GM19193 (cell line): ENCODE measurements around the gene TPM1.

Experiments
- POLR2A ChIP-seq: IDR thresholded peaks from 4 replicates; pipeline ENCODE4 v1.6.1; 2011; ENCODE audit not compliant: insufficient read depth, insufficient read length; ENCODE audit errors: extremely low read depth

TPM1 gene

DNA sequence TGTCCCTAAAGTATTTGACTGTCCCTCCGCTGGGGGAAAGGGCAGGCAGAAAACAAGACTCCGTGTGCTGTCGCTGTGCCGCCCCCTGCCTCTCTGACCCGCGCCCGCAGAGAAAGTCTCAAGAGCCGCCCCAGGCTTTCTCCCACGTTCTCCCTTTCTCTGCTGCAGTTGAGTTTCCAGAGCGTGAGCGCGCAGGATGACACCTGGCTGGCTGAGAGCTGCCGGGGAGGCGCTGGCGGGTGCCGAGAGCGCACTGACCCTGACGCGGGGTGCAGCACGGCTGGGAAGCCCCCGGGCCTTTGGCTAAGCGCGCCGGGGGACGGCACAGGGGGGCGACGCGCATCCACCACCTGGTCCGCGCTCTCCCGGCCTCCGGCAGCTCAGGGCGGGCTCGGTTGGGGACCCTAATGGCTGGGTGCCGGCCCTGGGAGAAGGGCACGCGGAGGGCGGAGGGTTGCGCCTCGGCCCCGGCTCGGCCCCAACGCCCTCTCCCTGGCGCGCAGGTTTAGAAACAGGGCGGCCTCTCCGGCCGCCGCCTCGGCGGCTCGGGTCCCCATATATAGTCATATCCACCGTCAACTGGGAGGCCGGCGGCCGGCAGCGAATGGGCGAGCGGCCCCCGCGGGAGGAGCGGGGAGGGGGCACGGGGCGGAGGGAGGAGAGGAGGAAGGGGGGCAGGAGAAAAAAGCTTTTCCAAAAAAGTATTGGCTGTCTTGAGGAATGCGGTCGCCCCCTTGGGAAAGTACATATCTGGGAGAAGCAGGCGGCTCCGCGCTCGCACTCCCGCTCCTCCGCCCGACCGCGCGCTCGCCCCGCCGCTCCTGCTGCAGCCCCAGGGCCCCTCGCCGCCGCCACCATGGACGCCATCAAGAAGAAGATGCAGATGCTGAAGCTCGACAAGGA, at the start of gene TPM1:
Gene TPM1, plus strand, starts transcription at position 774 of the 903 bp plus-strand sequence. Its CDS starts 83 bp downstream, at position 857.
- no peak for TF ChIP-seq POLR2A

GRCh38 chr15:62993066-62993465, 49.5 kb upstream of the TPM1 start:
- TF ChIP-seq POLR2A: no peak

DNA sequence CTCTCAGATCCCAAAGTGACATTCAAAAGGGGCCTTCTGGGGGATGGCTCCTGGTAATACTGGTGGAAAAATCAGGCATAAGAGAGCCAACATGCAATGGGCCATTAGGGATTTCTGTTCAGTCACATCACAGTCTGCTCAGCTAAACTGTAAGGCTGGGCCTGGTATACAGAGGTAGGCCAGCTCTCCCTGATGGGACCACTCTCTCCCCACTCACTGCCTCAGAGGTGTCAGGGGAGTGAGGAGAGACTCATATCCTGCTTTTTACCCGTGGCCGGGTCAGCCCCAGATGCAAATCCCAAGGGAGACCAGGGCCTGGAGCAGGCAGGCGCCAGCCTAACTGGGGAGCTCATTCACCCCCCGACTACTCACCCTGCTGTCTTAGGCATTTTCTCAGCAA, 48.1 kb upstream of the TPM1 start:
- no peak for TF ChIP-seq POLR2A

DNA sequence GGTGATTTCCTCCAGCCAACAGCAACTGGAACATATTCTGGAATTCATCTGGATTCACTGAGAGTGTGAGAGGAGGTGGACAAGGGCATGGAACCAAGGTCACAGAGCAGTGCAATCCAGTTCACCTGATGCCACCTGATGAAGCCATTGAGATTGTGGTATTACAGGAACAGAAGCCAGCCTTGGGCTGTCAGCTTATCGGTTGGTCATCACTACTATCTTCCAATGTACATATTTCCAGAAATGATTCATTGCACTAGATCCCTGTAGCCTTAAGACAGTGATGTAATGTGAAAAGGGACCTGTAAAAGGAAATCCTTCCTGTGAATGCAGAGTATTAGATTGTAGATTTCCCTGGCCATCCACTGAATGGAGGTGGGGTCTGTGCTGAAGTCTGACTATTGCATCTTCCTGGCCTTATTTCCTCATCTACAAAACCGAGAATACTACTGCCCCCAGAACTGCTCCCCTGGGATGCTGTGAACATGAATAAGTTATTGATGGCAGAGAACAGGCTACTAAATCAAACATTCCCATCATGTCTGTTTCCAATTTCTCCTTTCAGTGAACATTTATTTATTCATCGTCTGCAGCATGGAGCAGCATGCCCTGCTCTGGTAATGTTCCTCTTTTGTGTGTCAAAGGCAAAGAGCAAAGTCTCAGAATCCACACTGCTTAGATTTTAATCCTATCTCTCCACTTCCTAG, 47.4 kb upstream of the TPM1 start:
- no peak for TF ChIP-seq POLR2A

- no peak for TF ChIP-seq POLR2A
Measured at GRCh38 chr15:62997441-62997840, 45.1 kb upstream of the TPM1 start.

DNA sequence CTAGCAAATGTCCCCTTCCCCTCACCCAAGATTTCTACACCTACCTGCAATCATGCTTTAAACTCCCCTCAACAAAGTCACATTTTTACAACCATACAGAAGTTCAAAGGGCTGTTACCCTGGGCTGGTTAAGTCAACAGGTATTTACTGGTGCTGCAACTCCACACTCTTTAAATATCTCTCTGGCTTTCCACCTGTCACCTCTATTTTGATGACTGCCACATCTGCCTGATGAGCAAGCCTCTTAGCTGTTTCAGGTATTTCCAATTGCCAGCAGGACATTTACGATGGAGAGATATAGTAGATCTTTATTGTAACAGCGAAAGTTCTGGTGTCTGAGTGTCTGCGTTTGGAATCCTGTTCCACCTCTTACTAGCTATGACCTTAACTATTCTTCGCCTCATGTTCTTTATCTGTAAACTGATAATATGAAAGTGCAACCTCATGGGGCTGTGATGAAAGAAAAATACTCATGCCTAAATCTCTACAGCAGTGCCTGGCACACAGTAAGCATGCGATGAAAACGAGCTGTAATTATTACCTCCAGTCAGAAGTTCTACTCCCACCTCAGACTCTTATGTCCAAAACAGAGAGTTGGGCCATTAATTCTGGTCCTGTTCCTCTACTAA, 44.2 kb upstream of the TPM1 start:
- no peak for TF ChIP-seq POLR2A

DNA sequence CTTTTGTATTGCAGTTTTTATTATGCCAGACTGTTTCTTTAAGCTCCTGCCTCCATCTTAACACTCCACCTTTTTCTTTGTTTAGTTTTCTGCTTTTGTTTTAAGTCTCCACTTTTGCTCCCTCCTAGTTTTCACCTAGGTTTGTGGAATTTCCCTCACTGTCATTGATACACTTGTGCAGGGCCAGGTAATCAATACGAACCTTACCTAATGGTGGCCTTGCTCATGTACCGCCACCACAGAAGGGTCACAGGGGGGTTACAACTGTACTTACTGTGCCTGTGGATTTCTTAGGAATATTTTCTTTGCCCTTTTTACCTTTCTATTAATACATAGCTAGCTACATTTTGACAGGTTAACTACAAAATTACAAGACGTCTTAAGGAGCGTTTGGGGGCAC, 43.4 kb upstream of the TPM1 start:
- no peak for TF ChIP-seq POLR2A

DNA sequence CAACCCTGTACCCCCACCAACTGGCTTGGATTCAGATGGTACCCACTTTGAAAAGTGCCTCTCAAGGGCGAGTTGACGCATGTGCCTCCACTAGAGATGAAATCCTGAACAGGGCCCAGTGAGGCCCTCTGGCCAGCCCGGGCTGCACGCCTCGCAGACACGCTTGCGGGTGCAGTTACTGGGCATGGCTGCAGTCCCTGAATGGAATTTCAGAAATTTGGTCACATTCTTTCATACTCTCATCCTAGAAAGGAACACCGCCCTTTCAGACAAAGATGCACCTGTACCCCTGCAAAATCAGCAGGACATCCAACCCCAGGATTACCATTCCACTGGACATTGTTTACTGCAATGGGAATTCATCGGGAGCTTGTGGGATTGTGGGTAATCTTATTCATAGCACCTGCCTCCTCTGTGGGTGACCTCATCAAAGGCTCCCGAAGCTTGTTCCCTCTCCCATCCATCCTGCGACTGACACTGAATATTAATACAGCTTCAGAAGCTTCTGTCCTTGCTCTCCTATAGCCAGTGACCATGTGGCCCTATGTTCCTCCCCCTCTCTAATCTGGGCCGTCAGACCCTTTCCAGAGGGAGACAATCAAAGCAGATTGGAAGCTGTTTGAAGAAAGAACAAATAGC, 42.5 kb upstream of the TPM1 start:
- TF ChIP-seq POLR2A: no peak

DNA sequence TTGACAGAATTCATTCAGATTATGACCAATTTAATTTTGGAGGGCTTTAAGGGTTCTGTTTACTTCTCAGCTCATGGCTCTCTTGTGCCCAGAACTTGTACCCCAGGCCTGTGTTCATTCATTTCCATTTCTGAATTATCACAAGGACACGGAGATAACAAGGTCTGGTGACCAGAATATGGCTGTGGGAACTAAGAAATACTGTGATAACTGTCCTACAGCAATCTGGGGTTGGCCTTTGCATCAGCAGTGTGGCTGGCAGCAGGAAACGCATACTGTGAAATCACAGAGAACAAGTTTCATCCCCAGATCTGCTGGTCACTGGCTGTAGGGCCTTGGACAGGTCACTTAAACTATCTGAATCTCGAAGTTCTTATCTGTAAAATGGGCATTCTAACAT, 41.8 kb upstream of the TPM1 start:
- TF ChIP-seq POLR2A: no peak

DNA sequence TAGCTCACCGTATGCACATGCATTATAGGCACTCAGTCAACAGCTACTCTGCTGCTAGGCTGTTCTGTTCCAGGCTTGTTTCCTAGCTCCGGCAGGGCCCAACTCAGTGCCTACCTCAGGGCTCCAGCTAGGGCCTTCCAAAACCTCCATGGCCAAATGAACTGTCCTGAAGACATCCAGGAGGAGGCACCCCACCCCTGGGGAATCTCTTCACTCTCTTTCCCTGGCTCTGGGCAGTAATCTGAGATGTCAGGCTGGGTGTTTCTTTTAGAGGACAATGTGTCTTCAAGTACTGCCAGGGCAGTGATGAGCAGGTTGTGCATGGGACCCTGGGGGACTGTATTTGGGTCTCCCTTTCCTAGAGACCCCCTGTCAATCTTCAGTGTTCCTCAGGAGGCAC, 38.3 kb upstream of the TPM1 start:
- no peak for TF ChIP-seq POLR2A

GRCh38 chr15:63006032-63006878, 36.3 kb upstream of the TPM1 start:
- no peak for TF ChIP-seq POLR2A

GRCh38 chr15:63008333-63009049, 34.1 kb upstream of the TPM1 start:
- TF ChIP-seq POLR2A: no peak

GRCh38 chr15:63010386-63010785, 32.2 kb upstream of the TPM1 start:
- TF ChIP-seq POLR2A: no peak

DNA sequence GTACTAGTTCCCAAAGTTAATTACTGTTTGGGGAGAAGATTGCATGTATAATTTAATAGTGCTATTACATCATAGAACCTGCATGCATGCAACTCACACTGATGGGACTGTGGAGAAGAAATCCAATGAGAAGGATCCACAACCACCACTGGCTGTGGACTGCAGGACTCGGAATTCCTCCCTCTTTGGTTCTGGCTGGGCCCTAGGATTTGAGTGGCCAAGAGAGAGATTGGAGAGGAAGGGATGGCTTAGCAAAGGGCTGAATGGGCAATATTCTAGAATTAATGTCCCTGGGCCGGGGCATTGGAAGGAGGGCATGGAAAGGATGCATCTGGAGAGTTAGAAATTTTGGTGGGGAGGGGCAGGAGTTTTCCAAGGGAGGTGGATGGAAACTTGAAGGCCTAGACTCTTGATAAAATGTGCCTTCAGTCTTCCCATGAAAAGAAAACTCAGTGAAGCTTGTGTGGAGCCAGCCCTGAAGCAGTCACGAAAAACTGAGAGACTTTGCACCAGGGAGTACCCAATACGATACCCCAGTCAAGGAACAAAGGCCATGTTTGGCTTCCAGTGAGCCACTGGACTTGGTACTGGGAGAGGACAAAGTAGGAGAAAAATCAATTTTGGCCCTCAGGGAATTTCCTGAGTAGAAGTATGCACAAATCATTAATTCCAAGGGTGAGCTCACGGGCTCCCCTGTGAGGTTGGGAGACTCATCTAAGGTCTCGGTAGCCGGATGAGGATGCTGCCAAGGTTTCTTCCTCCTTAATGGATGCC, 31.4 kb upstream of the TPM1 start:
- no peak for TF ChIP-seq POLR2A

GRCh38 chr15:63012444-63012843, 30.1 kb upstream of the TPM1 start:
- TF ChIP-seq POLR2A: no peak
